Epithelial cell of proximal tubule (primary cell): ENCODE results near the gene CITED1. TPM values are rescaled to one million over a fixed set of nuclear protein-coding genes. Genes with fewer than 3 reads are reported as not detected.

Source experiments
- DNase-seq: peaks from one replicate; pipeline ENCODE4 v3.0.0-alpha.2; 2011; ENCODE audit warnings: low read depth
- H3K4me3 ChIP-seq: 2 replicates; pipeline ENCODE4 v1.5.1; 2011; ENCODE audit warnings: low read depth, mild to moderate bottlenecking, low read length
- CTCF ChIP-seq: conservative IDR thresholded peaks from 2 replicates; pipeline ENCODE4 v1.5.1; 2012; ENCODE audit warnings: low read depth, mild to moderate bottlenecking, low read length
- total RNA-seq: library from RNA; depleted of rRNA; stranded (reverse); fragments of >200 nt; gene quantifications from 2 replicates; pipeline ENCODE4 v1.2.3, GENCODE V29; 2015

The CITED1 gene
- total RNA-seq, 1 donor from 2014 or later = not detected

- no peak for DNase-seq
- TF ChIP-seq CTCF = no peak
- peak overlapping the region; percentile 47 for H3K4me3 ChIP-seq
Observed at GRCh38 chrX:72308566-72309296, 3.0 kb upstream of the CITED1 start.

GRCh38 chrX:72308209-72308565, 2.5 kb upstream of the CITED1 start:
- DNase-seq = no peak
- no peak for TF ChIP-seq CTCF
- H3K4me3 ChIP-seq = no peak overlapping the region

- H3K4me3 ChIP-seq = peak overlapping the region; percentile 49
- DNase-seq = no peak
- no peak for TF ChIP-seq CTCF
Observed at GRCh38 chrX:72307646-72308051, 1.9 kb upstream of the CITED1 start.

- H3K4me3 ChIP-seq = peak overlapping the region; percentile 49
- TF ChIP-seq CTCF = no peak
- DNase-seq = no peak
Observed at GRCh38 chrX:72306851-72307645, 1.3 kb upstream of the CITED1 start.

- TF ChIP-seq CTCF = no peak
- peak overlapping the region; percentile 49 for H3K4me3 ChIP-seq
- no peak for DNase-seq
Observed at GRCh38 chrX:72306085-72306801, 529 bp upstream of the CITED1 start.

GRCh38 chrX:72304877-72305276, 837 bp downstream of the CITED1 start:
- H3K4me3 ChIP-seq = peak overlapping the region; percentile 4
- TF ChIP-seq CTCF = no peak
- DNase-seq = no peak
